ENCODE measurements around the gene TMEM19.
"Not testable (repeated sequence)": the region's sequence is repeated elsewhere in the genome, so short reads cannot be mapped to it uniquely, and the experiment has no call there.

The TMEM19 gene

GRCh38 chr12:71695782-71696181, 9.9 kb downstream of the TMEM19 start:
- Histone ChIP-seq H3K27me3 (ENCODE audit: control insufficient read depth, insufficient read depth, low read length) (no peaks in the 10 kb centered on the region), H3K9ac (ENCODE audit: low read length) (no peak overlapping the region), H3K36me3 (ENCODE audit: control insufficient read depth, insufficient read depth, low read length) (no peaks in the 10 kb centered on the region), H3K9me3 (ENCODE audit: control insufficient read depth, low read length) (no peaks in the 10 kb centered on the region), H3K4me1 (ENCODE audit: control insufficient read depth, insufficient read depth, low read length) (peaks cover 12% of the 10 kb centered on the region), H3K4me3 (ENCODE audit: low read length) (no peak overlapping the region)

- not testable (repeated sequence) for H3K36me3 ChIP-seq (ENCODE audit: control insufficient read depth, insufficient read depth, low read length); H3K9me3 ChIP-seq (ENCODE audit: control insufficient read depth, low read length); H3K27me3 ChIP-seq (ENCODE audit: control insufficient read depth, insufficient read depth, low read length); H3K9ac ChIP-seq (ENCODE audit: low read length); H3K4me1 ChIP-seq (ENCODE audit: control insufficient read depth, insufficient read depth, low read length); H3K4me3 ChIP-seq (ENCODE audit: low read length)
These were observed 16.3 kb downstream of the TMEM19 start for GRCh38 chr12:71702181-71702580.

- no peaks in the 10 kb centered on the region for H3K4me1 ChIP-seq (ENCODE audit: control insufficient read depth, insufficient read depth, low read length)
- H3K4me3 ChIP-seq (ENCODE audit: low read length): no peak overlapping the region
- no peaks in the 10 kb centered on the region for H3K9me3 ChIP-seq (ENCODE audit: control insufficient read depth, low read length)
- H3K36me3 ChIP-seq (ENCODE audit: control insufficient read depth, insufficient read depth, low read length): no peaks in the 10 kb centered on the region
- H3K27me3 ChIP-seq (ENCODE audit: control insufficient read depth, insufficient read depth, low read length): no peaks in the 10 kb centered on the region
- no peak overlapping the region for H3K9ac ChIP-seq (ENCODE audit: low read length)
These were observed 16.7 kb downstream of the TMEM19 start for GRCh38 chr12:71702590-71702989.

- Histone ChIP-seq H3K9ac (ENCODE audit: low read length) (no peak overlapping the region), H3K9me3 (ENCODE audit: control insufficient read depth, low read length) (no peaks in the 10 kb centered on the region), H3K36me3 (ENCODE audit: control insufficient read depth, insufficient read depth, low read length) (no peaks in the 10 kb centered on the region), H3K27me3 (ENCODE audit: control insufficient read depth, insufficient read depth, low read length) (no peaks in the 10 kb centered on the region), H3K4me1 (ENCODE audit: control insufficient read depth, insufficient read depth, low read length) (no peaks in the 10 kb centered on the region), H3K4me3 (ENCODE audit: low read length) (no peak overlapping the region)
These were observed 17.3 kb downstream of the TMEM19 start for GRCh38 chr12:71703206-71703605.

GRCh38 chr12:71704920-71705319, 19.0 kb downstream of the TMEM19 start:
- Histone ChIP-seq H3K4me3 (ENCODE audit: low read length) (no peak overlapping the region), H3K9ac (ENCODE audit: low read length) (no peak overlapping the region), H3K36me3 (ENCODE audit: control insufficient read depth, insufficient read depth, low read length) (no peaks in the 10 kb centered on the region), H3K4me1 (ENCODE audit: control insufficient read depth, insufficient read depth, low read length) (no peaks in the 10 kb centered on the region), H3K9me3 (ENCODE audit: control insufficient read depth, low read length) (no peaks in the 10 kb centered on the region), H3K27me3 (ENCODE audit: control insufficient read depth, insufficient read depth, low read length) (no peaks in the 10 kb centered on the region)

- Histone ChIP-seq H3K4me3 (ENCODE audit: low read length) (no peak overlapping the region), H3K27me3 (ENCODE audit: control insufficient read depth, insufficient read depth, low read length) (no peaks in the 10 kb centered on the region), H3K4me1 (ENCODE audit: control insufficient read depth, insufficient read depth, low read length) (no peaks in the 10 kb centered on the region), H3K9me3 (ENCODE audit: control insufficient read depth, low read length) (no peaks in the 10 kb centered on the region), H3K9ac (ENCODE audit: low read length) (no peak overlapping the region), H3K36me3 (ENCODE audit: control insufficient read depth, insufficient read depth, low read length) (no peaks in the 10 kb centered on the region)
These were observed 22.8 kb downstream of the TMEM19 start for GRCh38 chr12:71708658-71709057.

- H3K9me3 ChIP-seq (ENCODE audit: control insufficient read depth, low read length): no peaks in the 10 kb centered on the region
- H3K27me3 ChIP-seq (ENCODE audit: control insufficient read depth, insufficient read depth, low read length): no peaks in the 10 kb centered on the region
- no peaks in the 10 kb centered on the region for H3K36me3 ChIP-seq (ENCODE audit: control insufficient read depth, insufficient read depth, low read length)
- H3K4me3 ChIP-seq (ENCODE audit: low read length): no peak overlapping the region
- H3K9ac ChIP-seq (ENCODE audit: low read length): no peak overlapping the region
- H3K4me1 ChIP-seq (ENCODE audit: control insufficient read depth, insufficient read depth, low read length): no peaks in the 10 kb centered on the region
These were observed 24.6 kb downstream of the TMEM19 start for GRCh38 chr12:71710276-71711125.

GRCh38 chr12:71718611-71719010, 32.7 kb downstream of the TMEM19 start:
- Histone ChIP-seq H3K4me3 (ENCODE audit: low read length) (no peak overlapping the region), H3K9ac (ENCODE audit: low read length) (no peak overlapping the region), H3K9me3 (ENCODE audit: control insufficient read depth, low read length) (no peaks in the 10 kb centered on the region), H3K36me3 (ENCODE audit: control insufficient read depth, insufficient read depth, low read length) (no peaks in the 10 kb centered on the region), H3K27me3 (ENCODE audit: control insufficient read depth, insufficient read depth, low read length) (no peaks in the 10 kb centered on the region), H3K4me1 (ENCODE audit: control insufficient read depth, insufficient read depth, low read length) (no peaks in the 10 kb centered on the region)

- Histone ChIP-seq H3K4me1 (ENCODE audit: control insufficient read depth, insufficient read depth, low read length) (no peaks in the 10 kb centered on the region), H3K9me3 (ENCODE audit: control insufficient read depth, low read length) (no peaks in the 10 kb centered on the region), H3K9ac (ENCODE audit: low read length) (no peak overlapping the region), H3K36me3 (ENCODE audit: control insufficient read depth, insufficient read depth, low read length) (no peaks in the 10 kb centered on the region), H3K4me3 (ENCODE audit: low read length) (no peak overlapping the region), H3K27me3 (ENCODE audit: control insufficient read depth, insufficient read depth, low read length) (no peaks in the 10 kb centered on the region)
These were observed 33.9 kb downstream of the TMEM19 start for GRCh38 chr12:71719647-71720370.

GRCh38 chr12:71721783-71722505, 36.1 kb downstream of the TMEM19 start:
- Histone ChIP-seq H3K9ac (ENCODE audit: low read length) (no peak overlapping the region), H3K4me3 (ENCODE audit: low read length) (no peak overlapping the region), H3K9me3 (ENCODE audit: control insufficient read depth, low read length) (no peaks in the 10 kb centered on the region), H3K36me3 (ENCODE audit: control insufficient read depth, insufficient read depth, low read length) (no peaks in the 10 kb centered on the region), H3K27me3 (ENCODE audit: control insufficient read depth, insufficient read depth, low read length) (no peaks in the 10 kb centered on the region), H3K4me1 (ENCODE audit: control insufficient read depth, insufficient read depth, low read length) (no peaks in the 10 kb centered on the region)

GRCh38 chr12:71725011-71725410, 39.1 kb downstream of the TMEM19 start:
- no peaks in the 10 kb centered on the region for H3K4me1 ChIP-seq (ENCODE audit: control insufficient read depth, insufficient read depth, low read length)
- H3K4me3 ChIP-seq (ENCODE audit: low read length): no peak overlapping the region
- H3K36me3 ChIP-seq (ENCODE audit: control insufficient read depth, insufficient read depth, low read length): no peaks in the 10 kb centered on the region
- no peak overlapping the region for H3K9ac ChIP-seq (ENCODE audit: low read length)
- no peaks in the 10 kb centered on the region for H3K27me3 ChIP-seq (ENCODE audit: control insufficient read depth, insufficient read depth, low read length)
- no peaks in the 10 kb centered on the region for H3K9me3 ChIP-seq (ENCODE audit: control insufficient read depth, low read length)

- H3K4me1 ChIP-seq (ENCODE audit: control insufficient read depth, insufficient read depth, low read length): no peaks in the 10 kb centered on the region
- no peak overlapping the region for H3K4me3 ChIP-seq (ENCODE audit: low read length)
- no peaks in the 10 kb centered on the region for H3K27me3 ChIP-seq (ENCODE audit: control insufficient read depth, insufficient read depth, low read length)
- H3K9ac ChIP-seq (ENCODE audit: low read length): no peak overlapping the region
- no peaks in the 10 kb centered on the region for H3K9me3 ChIP-seq (ENCODE audit: control insufficient read depth, low read length)
- no peaks in the 10 kb centered on the region for H3K36me3 ChIP-seq (ENCODE audit: control insufficient read depth, insufficient read depth, low read length)
These were observed 40.7 kb downstream of the TMEM19 start for GRCh38 chr12:71726548-71726947.

Measured in mucosa of stomach (tissue), 1 donor.